ENCODE data around the gene MAP1LC3B. TPM values are rescaled to one million over a fixed set of nuclear protein-coding genes. Genes with fewer than 3 reads are reported as not detected.

MAP1LC3B gene
- total and polyA plus RNA-seq, 5 donors from 2014 or later: 83.2 to 158 (median 134) TPM

GRCh38 chr16:87345726-87346424 lies 46.3 kb upstream of the MAP1LC3B start:
- no peak overlapping the region for H3K4me3 ChIP-seq (ENCODE audit: low read depth, low read length)
- Mint-ChIP-seq H3K9me3 (no peaks in the 10 kb centered on the region), H3K4me3 (peak overlapping the region in 1 of 4 donors; percentile 78), H3K4me1 (peaks cover 2 to 32% (median 15%) of the 10 kb centered on the region in 4 donors), H3K27ac (peak overlapping the region; percentile 89 to 99 (median 95)), H3K36me3 (peaks cover 25% of the 10 kb centered on the region), H3K27me3 (no peaks in the 10 kb centered on the region)
- peaks cover 8% of the 10 kb centered on the region for H3K4me1 ChIP-seq (ENCODE audit: control insufficient read depth, insufficient read depth, low read length, poor library complexity, severe bottlenecking)
- no peak for DNase-seq
- no peaks in the 10 kb centered on the region for H3K9me3 ChIP-seq (ENCODE audit: control insufficient read depth in 2 of 2, low read length in 2 of 2)
- H3K27me3 ChIP-seq (ENCODE audit: control insufficient read depth, insufficient read depth, low read length): no peaks in the 10 kb centered on the region
- peak overlapping the region; percentile 45 for H3K27ac ChIP-seq (ENCODE audit: insufficient read depth, low read length, poor library complexity, severe bottlenecking)
- ATAC-seq (ENCODE audit: low read depth in 2 of 2): no peak
- H3K36me3 ChIP-seq (ENCODE audit: control insufficient read depth, insufficient read depth, low read length): peaks cover 36% of the 10 kb centered on the region

GRCh38 chr16:87346517-87347060 lies 45.5 kb upstream of the MAP1LC3B start:
- no peak overlapping the region for H3K4me3 ChIP-seq (ENCODE audit: low read depth, low read length)
- Mint-ChIP-seq H3K36me3 (peaks cover 22% of the 10 kb centered on the region), H3K27me3 (no peaks in the 10 kb centered on the region), H3K27ac (peak overlapping the region in 2 of 3 donors; percentile 41 to 85), H3K9me3 (no peaks in the 10 kb centered on the region), H3K4me1 (peaks cover 0 to 32% (median 16%) of the 10 kb centered on the region in 4 donors), H3K4me3 (no peak overlapping the region)
- no peak for DNase-seq
- H3K36me3 ChIP-seq (ENCODE audit: control insufficient read depth, insufficient read depth, low read length): peaks cover 29% of the 10 kb centered on the region
- H3K27me3 ChIP-seq (ENCODE audit: control insufficient read depth, insufficient read depth, low read length): no peaks in the 10 kb centered on the region
- no peak overlapping the region for H3K27ac ChIP-seq (ENCODE audit: insufficient read depth, low read length, poor library complexity, severe bottlenecking)
- ATAC-seq (ENCODE audit: low read depth in 2 of 2): no peak
- peaks cover 8% of the 10 kb centered on the region for H3K4me1 ChIP-seq (ENCODE audit: control insufficient read depth, insufficient read depth, low read length, poor library complexity, severe bottlenecking)
- H3K9me3 ChIP-seq (ENCODE audit: control insufficient read depth in 2 of 2, low read length in 2 of 2): no peaks in the 10 kb centered on the region

GRCh38 chr16:87347932-87348615 lies 44.1 kb upstream of the MAP1LC3B start:
- Mint-ChIP-seq H3K36me3 (peaks cover 19% of the 10 kb centered on the region), H3K4me1 (peaks cover 0 to 32% (median 19%) of the 10 kb centered on the region in 4 donors), H3K27me3 (no peaks in the 10 kb centered on the region), H3K4me3 (no peak overlapping the region), H3K27ac (peak overlapping the region in 1 of 3 donors; percentile 18), H3K9me3 (no peaks in the 10 kb centered on the region)
- no peak overlapping the region for H3K27ac ChIP-seq (ENCODE audit: insufficient read depth, low read length, poor library complexity, severe bottlenecking)
- ATAC-seq (ENCODE audit: low read depth in 2 of 2): no peak
- H3K4me1 ChIP-seq (ENCODE audit: control insufficient read depth, insufficient read depth, low read length, poor library complexity, severe bottlenecking): peaks cover 8% of the 10 kb centered on the region
- H3K27me3 ChIP-seq (ENCODE audit: control insufficient read depth, insufficient read depth, low read length): no peaks in the 10 kb centered on the region
- H3K9me3 ChIP-seq (ENCODE audit: control insufficient read depth in 2 of 2, low read length in 2 of 2): no peaks in the 10 kb centered on the region
- DNase-seq: no peak
- peaks cover 14% of the 10 kb centered on the region for H3K36me3 ChIP-seq (ENCODE audit: control insufficient read depth, insufficient read depth, low read length)
- H3K4me3 ChIP-seq (ENCODE audit: low read depth, low read length): no peak overlapping the region

- Histone ChIP-seq H3K4me3 (ENCODE audit: low read depth, low read length) (no peak overlapping the region), H3K36me3 (ENCODE audit: control insufficient read depth, insufficient read depth, low read length) (peaks cover 14% of the 10 kb centered on the region), H3K4me1 (ENCODE audit: control insufficient read depth, insufficient read depth, low read length, poor library complexity, severe bottlenecking) (peaks cover 8% of the 10 kb centered on the region), H3K27ac (ENCODE audit: insufficient read depth, low read length, poor library complexity, severe bottlenecking) (no peak overlapping the region), H3K27me3 (ENCODE audit: control insufficient read depth, insufficient read depth, low read length) (no peaks in the 10 kb centered on the region), H3K9me3 (ENCODE audit: control insufficient read depth in 2 of 2, low read length in 2 of 2) (no peaks in the 10 kb centered on the region)
- Mint-ChIP-seq H3K36me3 (peaks cover 18% of the 10 kb centered on the region), H3K9me3 (no peaks in the 10 kb centered on the region), H3K27ac (peak overlapping the region in 1 of 3 donors; percentile 18), H3K27me3 (no peaks in the 10 kb centered on the region), H3K4me1 (peaks cover 0 to 30% (median 19%) of the 10 kb centered on the region in 4 donors), H3K4me3 (no peak overlapping the region)
- ATAC-seq (ENCODE audit: low read depth in 2 of 2): no peak
- DNase-seq: no peak
Observed at GRCh38 chr16:87348616-87349157, 43.4 kb upstream of the MAP1LC3B start.

- Histone ChIP-seq H3K4me1 (ENCODE audit: control insufficient read depth, insufficient read depth, low read length, poor library complexity, severe bottlenecking) (peaks cover 5% of the 10 kb centered on the region), H3K27ac (ENCODE audit: insufficient read depth, low read length, poor library complexity, severe bottlenecking) (no peak overlapping the region), H3K9me3 (ENCODE audit: control insufficient read depth in 2 of 2, low read length in 2 of 2) (no peaks in the 10 kb centered on the region), H3K27me3 (ENCODE audit: control insufficient read depth, insufficient read depth, low read length) (no peaks in the 10 kb centered on the region), H3K36me3 (ENCODE audit: control insufficient read depth, insufficient read depth, low read length) (peaks cover 12% of the 10 kb centered on the region), H3K4me3 (ENCODE audit: low read depth, low read length) (no peak overlapping the region)
- Mint-ChIP-seq H3K36me3 (peaks cover 18% of the 10 kb centered on the region), H3K9me3 (no peaks in the 10 kb centered on the region), H3K4me3 (no peak overlapping the region), H3K27ac (peak overlapping the region in 1 of 3 donors; percentile 18), H3K4me1 (peaks cover 0 to 22% (median 15%) of the 10 kb centered on the region in 4 donors), H3K27me3 (no peaks in the 10 kb centered on the region)
- DNase-seq: no peak
- ATAC-seq (ENCODE audit: low read depth in 2 of 2): no peak
Observed at GRCh38 chr16:87350031-87350430, 42.1 kb upstream of the MAP1LC3B start.

GRCh38 chr16:87350681-87351319 lies 41.3 kb upstream of the MAP1LC3B start:
- Histone ChIP-seq H3K9me3 (ENCODE audit: control insufficient read depth in 2 of 2, low read length in 2 of 2) (no peaks in the 10 kb centered on the region), H3K27ac (ENCODE audit: insufficient read depth, low read length, poor library complexity, severe bottlenecking) (no peak overlapping the region), H3K4me1 (ENCODE audit: control insufficient read depth, insufficient read depth, low read length, poor library complexity, severe bottlenecking) (peaks cover under 1% of the 10 kb centered on the region), H3K36me3 (ENCODE audit: control insufficient read depth, insufficient read depth, low read length) (peaks cover 8% of the 10 kb centered on the region), H3K27me3 (ENCODE audit: control insufficient read depth, insufficient read depth, low read length) (no peaks in the 10 kb centered on the region), H3K4me3 (ENCODE audit: low read depth, low read length) (no peak overlapping the region)
- H3K4me1 Mint-ChIP-seq: peaks cover 0 to 15% (median 10%) of the 10 kb centered on the region in 4 donors
- H3K27ac Mint-ChIP-seq: peak overlapping the region in 1 of 3 donors; percentile 56
- no peaks in the 10 kb centered on the region for H3K9me3 Mint-ChIP-seq
- H3K27me3 Mint-ChIP-seq: no peaks in the 10 kb centered on the region
- DNase-seq: no peak
- H3K36me3 Mint-ChIP-seq: peaks cover 16% of the 10 kb centered on the region
- no peak for ATAC-seq (ENCODE audit: low read depth in 2 of 2)
- H3K4me3 Mint-ChIP-seq: no peak overlapping the region

- Mint-ChIP-seq H3K27me3 (no peaks in the 10 kb centered on the region), H3K36me3 (peaks cover 17% of the 10 kb centered on the region), H3K27ac (peak overlapping the region in 2 of 3 donors; percentile 52 to 56), H3K9me3 (no peaks in the 10 kb centered on the region), H3K4me3 (no peak overlapping the region), H3K4me1 (peaks cover 0 to 14% (median 8%) of the 10 kb centered on the region in 4 donors)
- ATAC-seq (ENCODE audit: low read depth in 2 of 2) (no peak), DNase-seq (no peak)
- H3K36me3 ChIP-seq (ENCODE audit: control insufficient read depth, insufficient read depth, low read length): peaks cover 10% of the 10 kb centered on the region
- no peaks in the 10 kb centered on the region for H3K4me1 ChIP-seq (ENCODE audit: control insufficient read depth, insufficient read depth, low read length, poor library complexity, severe bottlenecking)
- H3K9me3 ChIP-seq (ENCODE audit: control insufficient read depth in 2 of 2, low read length in 2 of 2): no peaks in the 10 kb centered on the region
- H3K4me3 ChIP-seq (ENCODE audit: low read depth, low read length): no peak overlapping the region
- no peak overlapping the region for H3K27ac ChIP-seq (ENCODE audit: insufficient read depth, low read length, poor library complexity, severe bottlenecking)
- H3K27me3 ChIP-seq (ENCODE audit: control insufficient read depth, insufficient read depth, low read length): no peaks in the 10 kb centered on the region
Observed at GRCh38 chr16:87351320-87351698, 40.8 kb upstream of the MAP1LC3B start.
